HepG2 (cell line): Measurements from ENCODE around the gene RINL. TPM values are rescaled to one million over a fixed set of nuclear protein-coding genes. Genes with fewer than 3 reads are reported as not detected.
A peak's percentile ranks its signal among the peaks of the same experiment; 100 is the strongest.

ENCODE experiments used
- ATAC-seq: fragments of 200-7000 bp; cut with Tn5 transposase; 3 replicates; pipeline ENCODE4 v1.9.1; 2020; ENCODE audit warnings: mild to moderate bottlenecking, moderate library complexity
- BruUV-seq: library from RNA; stranded (reverse); fragments of 400-500 nt; replicated peaks from 2 replicates; lab custom pipeline; 2021; lab: Mats Ljungman, UMichigan
- CTCF ChIA-PET: fragments of 300-600 bp; formaldehyde crosslinking; extraction: SDS; loops from one replicate; lab custom pipeline; 2021; ENCODE audit warnings: low total read pairs, inconsistent platforms, low intra/inter-chr PET ratio; lab: Yijun Ruan, JAX
- POLR2A ChIA-PET: fragments of 350-600 bp; sonication (Branson Sonifier 250); formaldehyde crosslinking; loops from one replicate; lab custom pipeline; 2020; ENCODE audit warnings: antibody characterized with exemption, inconsistent platforms; lab: Yijun Ruan, JAX
- DNase-seq: peaks from one replicate; pipeline ENCODE4 v3.0.0-alpha.2; 2015; ENCODE audit warnings: low spot score
- FAIRE-seq: peaks from 3 replicates; lab custom pipeline; 2011; peaks lifted over from hg19 to GRCh38; lab: Jason Lieb, UNC
- H2AFZ ChIP-seq: one replicate; pipeline ENCODE4 v1.6.1; 2011; ENCODE audit warnings: low read length, inconsistent platforms
- H3K27ac ChIP-seq: fragments of 300-600 bp; 3 replicates; pipeline ENCODE4 v1.8.0; 2011; ENCODE audit warnings: mixed run types, mild to moderate bottlenecking, mixed read lengths, low read length, inconsistent platforms; ENCODE audit not compliant: insufficient read depth; ENCODE audit errors: extremely low read length
- H3K27me3 ChIP-seq, 2 experiments: fragments of 200-600 bp in 1 of 2; 2 replicates in 1 of 2; 3 replicates in 1 of 2; pipeline versions ENCODE4 v1.6.0 to v1.8.0; 2011; ENCODE audit warnings: low read length in 2 of 2, mild to moderate bottlenecking in 2 of 2, moderate library complexity in 2 of 2, inconsistent platforms in 1 of 2; ENCODE audit not compliant: insufficient read depth in 2 of 2, control insufficient read depth in 1 of 2
- H3K36me3 ChIP-seq, 2 experiments: fragments of 200-600 bp in 1 of 2; replicated peaks in 1 of 2; 2 replicates in 1 of 2; 3 replicates in 1 of 2; pipeline versions ENCODE4 v1.5.1 to v1.8.0; 2011; ENCODE audit warnings: low read length in 2 of 2, inconsistent platforms in 1 of 2; ENCODE audit not compliant: insufficient read depth in 2 of 2, control insufficient read depth in 1 of 2
- H3K4me1 ChIP-seq: 2 replicates; pipeline ENCODE4 v1.5.1; 2012; ENCODE audit warnings: low read length, inconsistent platforms; ENCODE audit not compliant: insufficient read depth
- H3K4me2 ChIP-seq: 2 replicates; pipeline ENCODE4 v1.6.0; 2011; ENCODE audit warnings: low read depth, low read length, inconsistent platforms
- H3K4me3 ChIP-seq, 3 experiments: fragments of 200-600 bp in 1 of 3; sonication (generic), shearing (Covaris generic) in 1 of 3; replicated peaks in 1 of 3; 2 replicates each; pipeline ENCODE4 v1.5.1; 2011 to 2016; ENCODE audit warnings: low read length in 3 of 3, inconsistent platforms in 2 of 3, low read depth in 2 of 3, mild to moderate bottlenecking in 2 of 3, control low read depth in 1 of 3, mixed read lengths in 1 of 3; ENCODE audit not compliant: insufficient read depth in 1 of 3
- H3K79me2 ChIP-seq: one replicate; pipeline ENCODE4 v1.6.1; 2011; ENCODE audit warnings: low read length, inconsistent platforms; ENCODE audit not compliant: insufficient read depth
- H3K9ac ChIP-seq: 2 replicates; pipeline ENCODE4 v1.6.0; 2011; ENCODE audit warnings: mild to moderate bottlenecking, low read depth, low read length, inconsistent platforms; ENCODE audit not compliant: insufficient read depth
- H3K9me3 ChIP-seq: 2 replicates; pipeline ENCODE4 v1.5.1; 2012; ENCODE audit warnings: mild to moderate bottlenecking, low read length
- H4K20me1 ChIP-seq: 2 replicates; pipeline ENCODE4 v1.6.0; 2011; ENCODE audit warnings: inconsistent platforms, mild to moderate bottlenecking, low read length, moderate library complexity; ENCODE audit not compliant: insufficient read depth
- BCLAF1 ChIP-seq: fragments of 450-650 bp; IDR thresholded peaks from 2 replicates; pipeline ENCODE4 v1.6.1; 2017; ENCODE audit warnings: mild to moderate bottlenecking
- ELF3 ChIP-seq: IDR thresholded peaks from 2 replicates; pipeline ENCODE4 v1.6.1; 2016; ENCODE audit warnings: missing genetic modification reagents, missing compliant biosample characterization
- HMGXB4 ChIP-seq, 2 experiments: sonication (generic) in 1 of 2; formaldehyde crosslinking in 1 of 2; IDR thresholded peaks; 2 replicates each; pipeline versions ENCODE4 v1.4.0 to v1.6.1; 2018 to 2020; ENCODE audit warnings: missing genetic modification reagents in 2 of 2, borderline replicate concordance in 1 of 2, low read depth in 1 of 2, mild to moderate bottlenecking in 1 of 2, missing biosample characterization in 1 of 2
- NBN ChIP-seq: fragments of 450-650 bp; conservative IDR thresholded peaks from 2 replicates; pipeline ENCODE4 v1.6.1; 2017
- PHB2 ChIP-seq: fragments of 450-650 bp; IDR thresholded peaks from 2 replicates; pipeline ENCODE4 v1.6.1; 2018; ENCODE audit not compliant: partially characterized antibody
- SRSF9 ChIP-seq: fragments of 200-400 bp; formaldehyde crosslinking; IDR thresholded peaks from 2 replicates; pipeline ENCODE4 v1.6.1; 2018; ENCODE audit warnings: borderline replicate concordance, mild to moderate bottlenecking, low read depth, low read length; ENCODE audit not compliant: insufficient read depth, poor library complexity, severe bottlenecking
- ZFP37 ChIP-seq: sonication (generic); formaldehyde crosslinking; IDR thresholded peaks from 2 replicates; pipeline ENCODE4 v1.4.0; 2020; ENCODE audit warnings: missing genetic modification reagents, borderline replicate concordance
- ZNF646 ChIP-seq: sonication (generic); formaldehyde crosslinking; IDR thresholded peaks from 2 replicates; pipeline ENCODE4 v1.9.0; 2021; ENCODE audit warnings: mild to moderate bottlenecking, missing genetic modification reagents
- ZNF703 ChIP-seq: sonication (generic); formaldehyde crosslinking; IDR thresholded peaks from 2 replicates; pipeline ENCODE4 v1.5.1; 2020; ENCODE audit warnings: missing genetic modification reagents, mild to moderate bottlenecking, moderate library complexity, borderline replicate concordance
- WGBS: methylation state at CpG from one replicate; pipeline ENCODE4 v1.1.6; 2017; ENCODE audit warnings: low lambda C conversion rate; 5-methylcytosine and 5-hydroxymethylcytosine counted together
- in situ Hi-C: cut with HindIII; loops from 2 replicates; pipeline ENCODE4 v1.10.0; 2017; ENCODE audit warnings: low pct_unique_long_range_greater_than_20kb; ENCODE audit not compliant: extremely low pct_ligation_motif_present
- intact Hi-C: fragments of 100-400 bp; cut with micrococcal nuclease; formaldehyde crosslinking; loops from one replicate; pipeline ENCODE4 v1.10.0; 2022; ENCODE audit not compliant: unreplicated experiment
- polyA plus RNA-seq, 8 experiments: library from polyadenylated mRNA; depleted of rRNA in 3 of 8; stranded (reverse) in 7 of 8; unstranded in 1 of 8; fragments of >200 nt; fragmentation: Illumina TruSeq in 4 of 8; extraction: Trizol in 4 of 8; gene quantifications; 2 replicates each; pipeline versions ENCODE4 v1.2.1 to v1.2.3, GENCODE V29; 2011 to 2016; ENCODE audit warnings: low read depth in 4 of 8, missing spikeins in 1 of 8, mixed read lengths in 1 of 8; ENCODE audit not compliant: insufficient read depth in 1 of 8
- total RNA-seq, 5 experiments: library from RNA; depleted of rRNA; stranded (reverse); fragments of >200 nt; fragmentation: Illumina TruSeq; extraction: Trizol; gene quantifications; 2 replicates each; pipeline ENCODE4 v1.2.3, GENCODE V29; 2016; ENCODE audit warnings: low read depth in 1 of 5

Gene RINL
- total and polyA plus RNA-seq, 2 of the 13 experiments (the other 11 are each of a cell fraction or from before 2014, with no cell fraction given), result 11.4 to 18.0 TPM

GRCh38 chr19:38920602-38921419 is 42.7 kb upstream of the RINL start:
- Histone ChIP-seq H3K27ac (no peak overlapping the region), H3K9ac (no peak overlapping the region), H3K27me3 (no peaks in the 10 kb centered on the region), H3K36me3 (peaks cover 11 to 31% of the 10 kb centered on the region in 2 experiments), H3K79me2 (no peaks in the 10 kb centered on the region), H2AFZ (no peak overlapping the region), H3K4me3 (no peak overlapping the region), H3K9me3 (no peaks in the 10 kb centered on the region), H3K4me2 (no peak overlapping the region), H4K20me1 (no peaks in the 10 kb centered on the region), H3K4me1 (peaks cover 12% of the 10 kb centered on the region)
- DNase-seq (no peak), FAIRE-seq (peak; percentile 4), ATAC-seq (no peak)
- in situ Hi-C loops (loop anchor here (25.0 kb wide), 1 partner anchor 184 kb away; the partner anchor contains the start of gene CAPN12), intact Hi-C loops (no loop called here)
- BruUV-seq, result no TSS peak
- 88% methylated on average over 7 of the region's 14 CpGs for WGBS
- ChIA-PET CTCF (no interaction called here), POLR2A (no interaction called here)
- TF ChIP-seq ELF3 (CRISPR knock-in tag), result no peak
- peak; percentile 66 for TF ChIP-seq PHB2
- no peak for TF ChIP-seq ZFP37 (CRISPR knock-in tag)
- TF ChIP-seq ZNF703 (CRISPR knock-in tag), result no peak
- TF ChIP-seq NBN, result 0 out of 2 replicates have a peak, but pooled peaks have one; percentile 35
- TF ChIP-seq HMGXB4 (CRISPR knock-in tag; IDR thresholded peaks at IDR 0.05; ENCODE audit: borderline replicate concordance in 1 of 2, low read depth in 1 of 2), result no peak
- no peak for TF ChIP-seq SRSF9
- TF ChIP-seq BCLAF1, result no peak
- TF ChIP-seq ZNF646 (CRISPR knock-in tag), result peak; percentile 26; the same call in 1 of the 2 replicates
